ENCODE results near the gene MMP17.
A peak's percentile ranks its signal among the peaks of the same experiment; 100 is the strongest.

MMP17 gene

GRCh38 chr12:131827961-131828534 is at the start of gene MMP17:
Gene MMP17 (plus strand): TSS chr12:131828393. CDS start chr12:131828495, 102 bp downstream.
- peak; percentile 26 to 31 for DNase-seq (ENCODE audit: low read depth in 2 of 2)

- no peak for DNase-seq (ENCODE audit: low read depth in 2 of 2)
These were observed 49.2 kb upstream of the MMP17 start for GRCh38 chr12:131779027-131779426.

- DNase-seq (ENCODE audit: low read depth in 2 of 2), result no peak
These were observed 46.1 kb upstream of the MMP17 start for GRCh38 chr12:131782061-131782460.

GRCh38 chr12:131783915-131784541 is 44.2 kb upstream of the MMP17 start:
- DNase-seq (ENCODE audit: low read depth in 2 of 2), result peak; percentile 46 to 52

- no peak for DNase-seq (ENCODE audit: low read depth in 2 of 2)
These were observed 43.1 kb upstream of the MMP17 start for GRCh38 chr12:131784909-131785762.

GRCh38 chr12:131785763-131786330 is 42.3 kb upstream of the MMP17 start:
- DNase-seq (ENCODE audit: low read depth in 2 of 2), result no peak

- DNase-seq (ENCODE audit: low read depth in 2 of 2), result no peak
These were observed 41.9 kb upstream of the MMP17 start for GRCh38 chr12:131786331-131786730.

- DNase-seq (ENCODE audit: low read depth in 2 of 2), result no peak
These were observed 41.0 kb upstream of the MMP17 start for GRCh38 chr12:131787143-131787660.

- DNase-seq (ENCODE audit: low read depth in 2 of 2), result no peak
These were observed 40.1 kb upstream of the MMP17 start for GRCh38 chr12:131788070-131788469.

GRCh38 chr12:131789638-131790037 is 38.6 kb upstream of the MMP17 start:
- no peak for DNase-seq (ENCODE audit: low read depth in 2 of 2)

GRCh38 chr12:131793243-131794022 is 34.8 kb upstream of the MMP17 start:
- no peak for DNase-seq (ENCODE audit: low read depth in 2 of 2)

GRCh38 chr12:131794061-131794460 is 34.1 kb upstream of the MMP17 start:
- no peak for DNase-seq (ENCODE audit: low read depth in 2 of 2)

GRCh38 chr12:131794573-131794972 is 33.6 kb upstream of the MMP17 start:
- DNase-seq (ENCODE audit: low read depth in 2 of 2), result no peak

GRCh38 chr12:131795064-131795463 is 33.1 kb upstream of the MMP17 start:
- no peak for DNase-seq (ENCODE audit: low read depth in 2 of 2)

GRCh38 chr12:131795690-131796410 is 32.3 kb upstream of the MMP17 start:
- DNase-seq (ENCODE audit: low read depth in 2 of 2), result no peak

GRCh38 chr12:131796411-131796736 is 31.8 kb upstream of the MMP17 start:
- no peak for DNase-seq (ENCODE audit: low read depth in 2 of 2)

- no peak for DNase-seq (ENCODE audit: low read depth in 2 of 2)
These were observed 31.2 kb upstream of the MMP17 start for GRCh38 chr12:131796754-131797587.

GRCh38 chr12:131797588-131797934 is 30.6 kb upstream of the MMP17 start:
- DNase-seq (ENCODE audit: low read depth in 2 of 2), result no peak

- no peak for DNase-seq (ENCODE audit: low read depth in 2 of 2)
These were observed 29.0 kb upstream of the MMP17 start for GRCh38 chr12:131799195-131799594.

Data from fibroblast of skin of left quadriceps (primary cell).